ENCODE results near the gene CDKN2B-AS1.

- TF ChIP-seq CTCF (IDR thresholded peaks at IDR 0.05) (no peak), POLR2A (IDR thresholded peaks at IDR 0.05) (no peak)
These were observed 153.4 kb downstream of the CDKN2B-AS1 start for GRCh38 chr9:22147813-22148527.
